ENCODE measurements around the gene KCNAB1. TPM values are rescaled to one million over a fixed set of nuclear protein-coding genes. Genes with fewer than 3 reads are reported as not detected.

Gene KCNAB1
- total and polyA plus RNA-seq, 2 of the 8 experiments (the other 6 are each of a cell fraction or from before 2014, with no cell fraction given) = 0.51 to 2.3 TPM

GRCh38 chr3:156519758-156520162, 399.4 kb downstream of the KCNAB1 start:
- H2AK5ac ChIP-seq (ENCODE audit: low read depth, low read length) = no peak overlapping the region
- no peak overlapping the region for H3K56ac ChIP-seq (replicated peaks; ENCODE audit: insufficient read length, low read depth, low read length)
- H3K14ac ChIP-seq (ENCODE audit: insufficient read length) = no peak overlapping the region
- no peak overlapping the region for H2BK15ac ChIP-seq (ENCODE audit: low read length)
- H4K20me1 ChIP-seq (replicated peaks in 1 of 2; ENCODE audit: control insufficient read depth in 1 of 2, insufficient read depth in 2 of 2, low read length in 2 of 2) = no peaks in the 10 kb centered on the region
- H4K91ac ChIP-seq (replicated peaks; ENCODE audit: insufficient read length, low read length) = no peak overlapping the region
- no peaks in the 10 kb centered on the region for H3K36me3 ChIP-seq (ENCODE audit: control insufficient read depth in 2 of 4, insufficient read depth in 4 of 4, low read length in 3 of 4)
- no peaks in the 10 kb centered on the region for H3K79me1 ChIP-seq (ENCODE audit: low read depth, low read length)
- TF ChIP-seq JUND (IDR thresholded peaks at IDR 0.05; ENCODE audit: low read length) (no peak), SAP30 (IDR thresholded peaks at IDR 0.05; ENCODE audit: insufficient read depth, insufficient replicate concordance, low read length) (no peak), SP4 (IDR thresholded peaks at IDR 0.05; ENCODE audit: low read length) (no peak), HDAC6 (IDR thresholded peaks at IDR 0.05; ENCODE audit: low read depth, low read length) (no peak), HDAC2 (IDR thresholded peaks at IDR 0.05; ENCODE audit: borderline replicate concordance in 1 of 2, low read depth in 2 of 2, low read length in 2 of 2) (no peak), POLR2AphosphoS5 (IDR thresholded peaks at IDR 0.05; ENCODE audit: low read depth, low read length) (no peak), CEBPB (IDR thresholded peaks at IDR 0.05; ENCODE audit: low read depth, low read length) (no peak), E2F6 (IDR thresholded peaks at IDR 0.05) (no peak), SP2 (IDR thresholded peaks at IDR 0.05; ENCODE audit: low read length) (no peak)
- TF ChIP-seq, protein P1, sequence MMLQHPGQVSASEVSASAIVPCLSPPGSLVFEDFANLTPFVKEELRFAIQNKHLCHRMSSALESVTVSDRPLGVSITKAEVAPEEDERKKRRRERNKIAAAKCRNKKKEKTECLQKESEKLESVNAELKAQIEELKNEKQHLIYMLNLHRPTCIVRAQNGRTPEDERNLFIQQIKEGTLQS (IDR thresholded peaks at IDR 0.05; ENCODE audit: insufficient read depth, low read depth, low read length) = no peak
- no peaks in the 10 kb centered on the region for H3K27me3 ChIP-seq (replicated peaks in 1 of 4; ENCODE audit: control insufficient read depth in 3 of 4, extremely low read depth in 1 of 4, insufficient read depth in 3 of 4, low read length in 3 of 4)
- DNase-seq (ENCODE audit: low read depth in 1 of 2, low spot score in 2 of 2) (no peak), FAIRE-seq (no peak)
- H3K23ac ChIP-seq (ENCODE audit: insufficient read length) = no peak overlapping the region
- no peak overlapping the region for H4K5ac ChIP-seq (ENCODE audit: insufficient read length, low read depth, low read length)
- POLR2A ChIA-PET (ENCODE audit: partially characterized antibody) = interaction anchor here (0.9 to 1.6 kb wide), 2 partner anchors 15 to 147 kb away, joined by 3 read pairs; no protein-coding TSS in a partner anchor
- 94% methylated on average over 1 of the region's 1 CpG; no CpG with 5 or more reads in 1 of the 2 experiments for WGBS, 2 experiments (ENCODE audit: extremely low coverage in 1 of 2, insufficient coverage in 1 of 2, insufficient read length in 1 of 2, insufficient replicate concordance in 2 of 2, low coverage in 1 of 2, low lambda C conversion rate in 2 of 2, missing lambda C conversion rate in 1 of 2)
- H2BK5ac ChIP-seq (ENCODE audit: low read depth, low read length) = no peak overlapping the region
- H4K8ac ChIP-seq (ENCODE audit: extremely low read depth, insufficient read depth, low read length) = no peak overlapping the region
- H3K79me2 ChIP-seq (ENCODE audit: control insufficient read depth in 1 of 2, insufficient read depth in 2 of 2, low read length in 2 of 2) = no peaks in the 10 kb centered on the region
- no peak overlapping the region for H3K9ac ChIP-seq (replicated peaks in 1 of 4; ENCODE audit: extremely low read depth in 1 of 4, low read depth in 3 of 4, low read length in 3 of 4)
- no peak overlapping the region for H3K27ac ChIP-seq (ENCODE audit: low read depth, low read length)
- H2BK120ac ChIP-seq (replicated peaks; ENCODE audit: low read depth, low read length) = no peak overlapping the region
- H2AFZ ChIP-seq (ENCODE audit: low read length) = no peak overlapping the region
- H2BK12ac ChIP-seq (ENCODE audit: low read depth, low read length) = no peak overlapping the region
- no peak overlapping the region for H2BK20ac ChIP-seq (ENCODE audit: low read length)
- no peaks in the 10 kb centered on the region for H3K9me3 ChIP-seq (ENCODE audit: insufficient read depth in 2 of 2, low read depth in 1 of 2, low read length in 1 of 2)
- no peak overlapping the region for H3K4me3 ChIP-seq (ENCODE audit: extremely low read depth in 1 of 4, insufficient read depth in 2 of 4, low read depth in 3 of 4, low read length in 4 of 4)
- H3K23me2 ChIP-seq (ENCODE audit: low read depth, low read length) = no peaks in the 10 kb centered on the region
- CTCF ChIA-PET (ENCODE audit: partially characterized antibody) = interaction anchor here (0.9 to 3.9 kb wide), 7 partner anchors 10 to 611 kb away, joined by 3 to 24 read pairs (median 4); no protein-coding TSS in a partner anchor
- H3K4me2 ChIP-seq (ENCODE audit: insufficient read depth in 1 of 2, low read depth in 2 of 2, low read length in 2 of 2) = no peak overlapping the region
- peaks cover 0 to 2% (median 0%) of the 10 kb centered on the region in 4 experiments; a peak in 1 of 7 replicates for H3K4me1 ChIP-seq (replicated peaks in 1 of 4; ENCODE audit: control insufficient read depth in 3 of 4, insufficient read depth in 4 of 4, low read length in 3 of 4)
- no peak overlapping the region for H3K4ac ChIP-seq (replicated peaks; ENCODE audit: insufficient read length, low read depth, low read length)
- no peak overlapping the region for H3K18ac ChIP-seq (ENCODE audit: extremely low read depth, low read length)

All from H1 (cell line).